NCI-H774 (cell line): ENCODE measurements around the gene FBXL5.
"Not testable (repeated sequence)": the region's sequence is repeated elsewhere in the genome, so short reads cannot be mapped to it uniquely, and the experiment has no call there.

Source experiments
- DNase-seq: peaks from one replicate; lab custom pipeline; 2025; lab: John Stamatoyannopoulos, UW

Gene FBXL5

DNA sequence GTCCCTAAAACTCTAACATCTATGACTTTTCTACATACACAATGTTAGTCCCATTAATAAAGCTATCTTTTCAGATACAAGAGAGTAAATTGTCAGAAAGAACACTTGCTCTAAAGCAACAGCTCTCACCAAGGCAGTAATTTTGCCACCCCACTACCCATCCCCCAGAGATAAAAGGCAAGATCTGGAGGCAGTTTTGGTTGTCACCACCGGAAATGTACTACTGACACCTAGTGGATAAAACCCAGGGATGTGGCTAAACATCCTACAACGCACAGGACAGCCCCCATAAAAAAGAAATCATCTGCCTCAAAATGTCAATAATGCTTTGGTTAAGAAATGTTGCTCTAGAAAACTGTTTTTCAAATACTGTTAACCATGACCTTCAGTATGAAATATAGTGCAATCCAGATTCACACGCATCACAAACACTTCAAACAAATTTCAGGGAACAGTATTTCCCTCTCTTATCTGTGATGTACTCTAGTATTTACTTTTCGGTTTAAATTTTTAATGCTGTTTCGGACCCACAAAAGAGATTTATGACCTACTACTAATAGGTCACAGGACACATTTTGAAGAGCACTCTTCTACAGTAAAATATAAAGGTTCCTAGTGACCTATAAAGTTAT, 5.1 kb downstream of the FBXL5 start:
- peak; percentile 16 for DNase-seq

DNA sequence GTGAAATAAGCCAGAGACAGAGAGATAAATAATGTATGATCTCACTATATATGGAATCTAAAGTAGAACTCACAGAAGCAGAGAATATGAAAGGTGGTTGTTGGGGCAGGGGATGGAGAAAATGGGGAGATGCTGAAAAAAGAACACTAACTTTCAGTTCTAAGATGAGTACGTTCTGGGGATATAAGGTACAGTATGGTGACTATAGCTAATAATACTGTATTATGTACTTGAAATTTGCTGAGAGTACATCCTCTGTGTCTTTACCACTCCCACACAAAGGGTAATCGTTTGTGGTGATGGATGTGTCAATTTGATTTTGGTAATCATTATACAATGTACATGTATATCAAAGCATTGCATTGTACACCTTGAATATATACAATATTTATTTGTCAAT, 6.6 kb downstream of the FBXL5 start:
- no peak for DNase-seq

DNA sequence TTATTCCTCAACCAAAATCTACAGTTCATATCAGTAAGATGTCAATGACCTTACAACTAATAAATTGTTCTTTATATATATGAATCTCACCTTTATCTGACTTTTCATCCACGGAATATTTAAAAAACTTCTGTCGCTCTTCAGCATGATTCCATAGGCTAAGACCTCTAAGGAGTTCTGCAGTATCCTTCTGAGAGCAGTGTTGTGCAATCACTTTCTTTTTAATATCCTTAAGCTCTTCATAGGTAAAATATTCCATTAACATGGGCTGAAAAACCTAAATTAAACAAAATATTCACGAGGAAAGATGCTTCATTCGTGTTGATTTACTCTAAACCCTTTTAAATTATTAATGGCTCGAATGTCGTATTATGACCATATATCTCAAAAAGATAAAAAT, 16.7 kb downstream of the FBXL5 start:
- DNase-seq, result no peak

DNA sequence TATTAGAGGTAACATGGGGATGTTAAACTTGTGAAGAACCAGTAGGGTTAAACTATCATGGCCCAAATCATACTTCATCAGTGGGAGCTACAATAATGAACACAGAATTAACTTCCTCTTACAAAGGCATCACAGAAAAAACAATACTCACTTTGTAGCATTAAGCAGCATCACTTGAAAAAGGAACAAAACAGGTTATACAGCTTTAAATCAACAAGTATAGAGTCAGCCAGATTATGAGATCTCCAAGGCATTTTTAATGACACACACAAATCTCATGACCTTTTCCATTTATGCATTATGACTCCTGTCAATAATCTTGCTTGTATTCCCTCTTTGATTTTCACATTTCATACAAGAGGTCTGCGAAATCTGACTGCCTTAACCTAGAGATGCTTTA, 18.3 kb downstream of the FBXL5 start:
- DNase-seq, result no peak

DNA sequence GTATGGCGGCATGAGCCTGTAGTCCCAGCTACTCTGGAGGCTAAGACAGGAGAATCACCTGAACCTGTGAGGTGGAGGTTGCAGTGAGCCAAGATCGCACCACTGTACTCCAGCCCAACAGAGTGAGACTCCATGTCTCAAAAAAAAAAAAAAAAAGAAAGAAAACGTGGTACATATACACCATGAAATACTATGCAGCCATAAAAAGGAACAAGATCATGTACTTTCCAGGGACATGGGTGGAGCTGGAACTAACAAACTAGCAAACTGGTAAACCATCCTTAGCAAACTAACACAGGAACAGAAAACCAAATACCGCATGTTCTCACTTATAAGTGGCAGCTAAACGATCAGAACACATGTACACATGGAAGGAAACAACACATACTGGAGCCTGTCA, 37.8 kb downstream of the FBXL5 start:
- DNase-seq, result not testable (repeated sequence)

DNA sequence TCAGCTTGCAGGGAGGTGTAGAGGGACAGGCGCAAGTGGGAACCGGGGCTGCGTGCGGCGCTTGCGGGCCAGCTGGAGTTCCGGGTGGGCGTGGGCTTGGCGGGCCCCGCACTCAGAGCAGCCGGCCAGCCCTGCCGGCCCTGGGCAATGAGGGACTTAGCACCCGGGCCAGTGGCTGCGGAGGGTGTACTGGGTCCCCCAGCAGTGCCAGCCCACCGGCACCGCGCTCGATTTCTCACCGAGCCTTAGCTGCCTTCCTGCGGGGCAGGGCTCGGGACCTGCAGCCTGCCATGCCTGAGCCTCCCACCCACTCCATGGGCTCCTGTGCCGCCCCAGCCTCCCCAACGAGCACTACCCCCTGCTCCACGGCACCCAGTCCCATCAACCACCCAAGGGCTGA, 40.3 kb downstream of the FBXL5 start:
- DNase-seq, result not testable (repeated sequence)

DNA sequence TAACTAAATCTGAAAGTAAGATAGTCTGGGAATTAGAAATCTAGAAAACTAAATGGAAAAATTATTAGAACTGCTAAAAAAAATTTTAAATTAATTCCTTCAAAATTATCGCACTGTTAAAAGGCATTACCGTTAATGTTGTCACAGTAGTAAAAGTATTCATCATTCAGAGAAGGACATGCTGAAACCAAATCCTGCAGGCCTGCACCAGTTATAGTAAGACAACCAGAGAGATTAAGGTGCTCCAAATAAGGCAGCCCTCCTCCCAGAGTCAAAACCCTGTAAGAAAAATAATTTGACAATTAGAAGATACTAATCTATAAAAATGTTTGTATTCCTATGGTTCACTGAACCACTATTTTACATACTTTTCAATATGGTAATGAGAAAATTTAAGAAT, 43.0 kb downstream of the FBXL5 start:
- DNase-seq, result no peak

DNA sequence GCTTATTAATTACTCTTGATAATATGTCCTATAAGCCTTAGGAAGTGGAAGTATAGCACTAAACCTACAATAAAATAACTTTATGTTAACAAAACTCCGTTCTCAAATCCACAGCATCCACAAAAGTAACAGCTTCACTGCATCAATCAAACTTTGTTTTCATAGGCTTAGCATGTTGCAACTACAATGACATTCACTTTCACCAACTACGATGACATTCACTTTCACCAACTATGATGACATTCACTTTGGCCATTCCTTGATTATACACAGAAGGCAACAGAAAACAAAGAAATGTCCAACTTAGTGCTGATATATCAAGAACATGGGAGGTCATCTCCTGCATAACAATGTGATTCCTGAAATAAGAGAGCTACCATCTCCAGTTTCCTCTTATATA, 44.3 kb downstream of the FBXL5 start:
- DNase-seq, result no peak

DNA sequence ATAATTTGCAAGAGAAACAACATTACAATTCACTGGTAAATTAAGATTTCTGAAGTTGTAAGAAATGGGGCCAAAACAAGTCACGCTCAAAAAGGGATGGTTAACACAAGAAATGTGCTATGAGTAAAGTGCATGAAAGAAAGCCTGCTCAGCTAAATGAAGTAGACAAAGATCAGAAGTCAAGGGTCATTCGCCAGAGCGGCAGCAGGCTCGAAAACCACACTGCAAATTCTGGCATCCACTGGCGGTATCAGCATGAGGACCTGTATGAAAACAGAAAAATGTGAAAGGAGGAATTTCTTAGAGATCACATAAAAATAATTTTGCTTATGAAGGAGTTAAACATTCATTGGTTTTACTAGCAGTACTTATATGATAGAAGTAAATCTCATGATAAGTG, 49.6 kb downstream of the FBXL5 start:
- no peak for DNase-seq

DNA sequence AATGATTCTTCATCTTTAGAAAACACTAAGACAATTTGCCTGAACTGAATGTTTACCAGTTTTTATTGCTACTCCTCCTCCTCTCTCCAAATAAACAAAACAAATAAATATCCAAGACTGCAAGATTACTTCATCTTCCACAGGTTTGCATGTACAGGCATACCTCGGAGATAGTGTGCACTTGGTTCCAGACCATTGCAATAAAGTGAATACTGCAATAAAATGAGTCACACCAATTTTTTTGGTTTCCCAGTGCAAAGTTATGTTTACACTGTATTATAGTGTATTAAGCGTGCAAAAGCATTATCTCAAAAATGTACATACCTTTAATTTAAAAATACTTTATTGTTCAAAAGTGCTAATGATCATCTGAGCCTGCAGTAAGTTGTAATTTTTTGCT, 53.3 kb downstream of the FBXL5 start:
- no peak for DNase-seq

DNA sequence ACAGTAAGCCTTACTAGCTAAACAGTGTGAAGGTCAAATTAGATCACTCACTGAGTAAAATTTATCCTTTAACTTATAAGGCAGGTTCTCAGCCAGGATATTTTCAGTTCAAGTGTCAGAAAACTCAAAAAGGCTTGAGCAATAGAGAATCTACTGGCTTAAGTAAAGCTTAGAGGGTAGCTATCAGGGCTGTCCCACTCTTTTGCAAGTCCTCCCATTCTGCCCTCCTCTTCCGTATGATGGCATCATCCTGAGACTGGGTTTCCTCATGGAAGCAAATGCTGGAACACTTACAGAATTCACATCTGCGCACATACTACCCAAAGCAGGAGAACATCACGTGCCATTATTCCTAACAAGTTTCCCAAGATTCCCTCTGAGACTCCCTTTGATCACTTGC, 55.0 kb downstream of the FBXL5 start:
- no peak for DNase-seq

DNA sequence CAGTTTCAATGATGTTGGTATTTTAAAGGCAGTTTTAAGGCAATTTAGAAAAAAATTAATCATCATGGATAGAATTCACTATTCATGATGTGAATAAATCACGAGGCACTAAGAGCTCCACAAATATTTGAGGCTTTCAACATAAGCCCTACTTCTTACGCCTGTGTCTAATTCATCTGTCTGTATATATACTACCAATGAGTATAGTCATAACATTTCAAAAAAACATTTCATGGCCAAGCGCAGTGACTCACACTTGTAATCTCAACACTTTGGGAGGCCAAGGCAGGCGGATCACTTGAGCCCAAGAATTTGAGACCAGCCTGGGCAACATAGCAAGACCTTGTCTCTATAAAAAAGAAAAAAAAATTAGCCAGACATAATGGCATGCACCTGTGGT, 56.5 kb downstream of the FBXL5 start:
- DNase-seq, result no peak

DNA sequence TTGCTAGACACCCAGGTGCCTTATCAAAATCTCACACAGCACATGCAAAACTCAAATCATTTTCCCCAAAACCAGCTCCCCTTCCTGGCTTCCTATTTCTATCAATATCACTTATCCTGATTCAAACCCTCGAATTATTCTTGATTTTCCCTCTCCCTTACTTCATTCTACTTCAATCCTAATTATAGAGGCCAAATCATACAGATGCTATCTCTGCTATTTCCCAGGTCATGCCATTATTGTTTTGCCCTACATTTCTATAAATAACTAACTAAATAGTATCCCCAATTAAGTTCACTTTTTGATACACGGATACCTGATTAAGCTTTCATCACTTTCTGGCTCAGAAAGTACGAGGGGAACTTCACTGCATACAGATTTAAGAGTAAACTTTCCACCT, 62.4 kb downstream of the FBXL5 start:
- DNase-seq, result no peak

DNA sequence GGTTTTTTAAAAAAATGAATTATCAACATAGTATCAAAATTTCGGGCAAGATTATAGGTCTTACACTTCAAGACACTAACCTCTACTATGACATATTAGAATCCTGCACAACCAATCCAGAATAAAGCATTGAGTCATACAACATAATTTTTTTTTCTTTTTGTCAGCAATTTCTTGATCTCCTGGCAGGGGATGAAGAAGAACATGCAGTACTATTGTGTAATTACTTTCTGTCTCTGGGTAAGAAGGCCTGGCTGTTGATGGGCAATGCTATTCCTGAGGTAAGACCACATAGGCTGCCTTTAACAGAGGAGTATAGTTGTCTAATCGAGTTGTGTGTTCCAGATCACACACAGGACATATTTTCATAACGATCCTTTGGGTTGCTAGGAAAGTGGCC, 67.5 kb downstream of the FBXL5 start:
- DNase-seq, result no peak

DNA sequence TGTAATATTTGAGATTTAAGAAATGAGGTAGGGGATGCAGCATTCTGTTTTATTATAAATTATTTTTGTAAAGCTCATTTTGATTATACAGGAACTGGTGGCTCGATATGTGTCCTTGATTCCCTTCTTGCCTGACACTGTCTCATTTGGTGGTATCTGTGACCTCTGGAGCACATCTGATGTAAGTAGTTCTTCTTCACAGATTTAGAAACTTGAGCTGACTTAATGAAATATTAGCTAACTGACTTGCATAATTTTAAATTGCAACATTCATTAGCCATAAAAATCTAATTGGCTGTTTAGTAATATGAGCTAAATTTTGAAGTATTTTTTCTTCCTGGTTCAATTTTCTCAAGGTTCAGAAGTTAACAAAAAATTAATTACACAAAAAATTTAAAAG, 69.1 kb downstream of the FBXL5 start:
- no peak for DNase-seq

DNA sequence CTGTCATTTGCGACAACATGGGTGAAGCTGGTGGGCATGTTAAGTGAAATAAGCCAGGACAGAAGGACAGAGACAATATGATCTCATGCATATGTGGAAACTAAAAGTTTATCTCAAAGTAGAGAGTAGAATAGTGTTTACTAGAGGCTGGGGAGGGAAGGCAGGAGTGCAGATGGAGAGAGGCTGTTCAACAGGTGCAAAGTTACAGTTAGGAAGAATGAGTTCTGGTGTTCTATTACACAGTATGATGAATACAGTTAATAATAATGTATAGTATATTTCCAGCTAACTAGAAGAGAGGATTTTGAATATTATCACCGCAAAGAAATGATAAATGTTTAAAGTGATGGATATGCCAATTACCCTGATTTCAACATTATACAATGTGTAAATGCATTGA, 69.8 kb downstream of the FBXL5 start:
- no peak for DNase-seq

DNA sequence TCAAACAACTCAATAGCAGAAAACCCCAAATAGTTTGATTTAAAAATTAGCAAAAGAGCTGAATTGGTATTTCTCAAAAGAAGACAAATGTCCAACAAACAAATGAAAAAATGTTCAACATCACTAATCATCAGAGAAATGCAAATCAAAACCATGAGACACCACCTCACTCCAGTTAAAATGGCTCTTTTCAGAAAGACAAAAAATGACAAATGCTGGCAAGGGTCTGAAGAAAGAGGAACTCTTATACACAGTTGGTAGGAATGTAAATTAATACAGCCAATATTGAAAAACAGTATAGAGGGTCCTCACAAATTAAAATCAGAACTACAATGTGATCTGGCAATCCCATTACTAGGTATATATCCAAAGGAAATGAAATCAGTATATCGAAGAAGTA, 70.4 kb downstream of the FBXL5 start:
- no peak for DNase-seq

DNA sequence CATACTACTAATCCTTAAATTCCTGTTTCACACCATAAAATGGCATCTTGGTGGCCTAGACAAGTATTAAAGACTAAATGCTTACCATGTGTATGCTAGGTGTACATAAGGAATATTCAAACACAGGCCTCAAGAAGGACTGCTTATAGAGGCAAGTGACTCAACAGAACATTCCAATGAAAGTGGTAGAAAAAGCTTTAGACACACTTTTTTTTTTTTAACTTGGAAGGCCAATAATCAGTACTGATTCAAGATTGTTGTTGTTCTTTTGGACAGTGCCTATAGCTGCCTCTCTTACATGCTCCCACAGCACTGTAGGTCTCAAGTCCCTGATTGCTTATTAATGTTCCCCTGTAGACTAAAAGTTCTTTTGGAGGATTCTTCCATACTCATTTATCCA, 77.6 kb downstream of the FBXL5 start:
- no peak for DNase-seq

DNA sequence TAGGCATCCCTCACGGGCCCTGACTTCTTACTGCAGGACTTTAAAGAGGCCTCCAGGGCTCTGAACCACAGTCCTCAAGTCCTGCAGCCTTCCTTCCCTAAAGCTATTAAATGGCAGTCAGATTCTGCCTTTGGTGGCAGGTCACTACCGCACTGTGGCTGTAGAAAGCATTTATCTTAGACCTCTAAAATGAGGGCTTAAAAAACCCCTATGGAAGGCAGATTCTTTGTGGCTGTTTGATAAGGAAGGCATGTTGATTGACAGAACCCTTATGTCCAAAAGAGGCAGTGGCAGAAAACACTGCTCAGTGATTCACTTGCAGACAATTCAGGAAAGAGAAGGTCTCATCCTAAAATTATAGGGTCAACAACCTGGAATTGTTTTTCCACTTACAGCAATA, 79.2 kb downstream of the FBXL5 start:
- DNase-seq, result no peak

DNA sequence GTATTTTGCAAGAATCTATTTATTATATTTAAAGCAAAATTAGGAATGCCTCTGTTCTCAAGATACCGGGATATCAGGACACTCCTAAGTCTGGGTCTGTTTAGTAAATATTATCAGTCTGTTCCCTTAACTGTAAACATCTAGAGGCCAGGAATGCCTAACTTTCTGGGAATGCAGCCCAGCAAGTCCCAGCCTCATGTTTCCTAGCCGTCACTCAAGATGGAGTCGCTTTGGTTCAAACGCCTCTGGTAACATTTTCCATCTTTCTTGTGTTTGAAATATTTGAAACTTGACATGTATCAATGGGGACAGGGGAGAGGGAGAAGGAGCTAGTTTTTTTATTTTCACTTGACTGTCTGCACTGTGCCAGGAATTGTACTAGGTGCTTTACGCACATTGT, 85.4 kb downstream of the FBXL5 start:
- DNase-seq, result no peak

DNA sequence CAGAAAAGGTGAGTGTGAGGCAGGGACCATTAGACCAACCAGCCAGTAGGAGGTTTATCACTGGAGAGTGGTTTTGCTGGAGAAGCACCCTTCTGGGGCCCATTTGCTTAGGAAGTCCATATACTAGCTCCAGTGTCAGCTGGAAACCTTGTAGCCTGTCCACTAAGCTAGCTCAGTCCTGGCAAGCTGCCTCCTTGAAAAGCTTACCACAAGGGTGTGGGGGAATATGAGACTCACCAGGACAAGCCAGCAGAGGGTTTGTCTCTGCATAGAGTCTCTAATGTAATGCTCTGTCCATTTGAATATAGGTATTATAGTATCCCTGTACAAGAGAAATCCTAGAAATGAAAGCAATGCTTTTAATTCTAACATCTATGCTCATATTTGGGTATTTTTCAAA, 86.3 kb downstream of the FBXL5 start:
- no peak for DNase-seq

DNA sequence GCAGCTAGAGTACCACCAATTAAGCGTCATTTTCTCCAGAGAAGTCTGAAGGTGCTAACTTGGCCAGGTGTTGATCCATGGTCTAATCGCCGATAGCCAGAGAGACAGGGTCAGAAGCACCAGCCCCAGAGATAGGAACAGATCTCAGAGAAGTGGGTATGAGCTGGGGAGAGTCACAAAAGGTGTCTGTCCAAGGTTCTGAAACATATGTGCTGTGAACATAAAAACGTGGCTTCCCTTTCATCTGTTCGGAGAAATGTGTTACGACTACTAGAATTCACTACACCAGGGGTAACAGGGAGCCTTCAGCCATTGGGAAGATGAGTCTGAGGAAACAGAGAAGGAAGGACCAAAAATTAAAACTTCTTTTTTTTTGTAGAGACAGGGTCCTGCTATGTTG, 91.3 kb downstream of the FBXL5 start:
- no peak for DNase-seq

DNA sequence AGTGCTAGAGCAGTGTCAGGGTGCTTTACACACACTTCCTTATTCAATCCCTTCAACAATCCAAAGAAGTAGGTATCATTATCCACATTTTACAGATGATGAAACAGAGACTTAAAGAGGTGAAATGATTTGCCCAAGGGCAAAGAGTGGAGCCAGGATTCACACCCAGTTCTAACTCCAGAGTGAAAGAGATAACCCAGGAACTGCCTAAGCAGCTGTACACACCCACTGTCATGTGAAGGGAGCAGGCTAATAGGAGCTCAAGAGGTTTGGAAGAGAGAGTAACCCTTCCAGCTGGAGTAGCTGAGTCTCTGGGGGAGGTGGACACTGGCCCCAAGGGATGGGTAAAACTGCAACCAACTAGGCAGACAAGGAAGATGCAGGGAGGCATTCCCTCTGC, 92.5 kb downstream of the FBXL5 start:
- DNase-seq, result no peak

DNA sequence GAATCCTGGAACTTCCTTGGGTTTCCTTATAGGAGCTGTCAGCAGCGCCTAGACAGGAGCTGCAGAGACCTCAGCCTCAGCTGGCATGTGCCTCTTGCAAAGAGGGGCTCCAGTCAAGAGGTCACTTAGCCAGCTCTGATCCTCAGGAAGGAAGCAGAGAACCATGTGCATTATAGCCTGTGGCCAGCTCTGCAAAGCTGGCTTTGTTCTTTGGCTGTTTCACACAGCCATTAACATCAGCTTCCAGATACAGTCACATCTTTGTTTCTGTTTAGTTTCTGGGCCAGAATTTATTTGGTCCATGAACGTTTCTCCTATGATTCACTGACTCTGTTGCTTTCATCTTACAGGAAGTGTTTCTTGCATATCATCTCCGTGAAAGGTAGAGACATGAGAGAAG, 93.0 kb downstream of the FBXL5 start:
- DNase-seq, result no peak

DNA sequence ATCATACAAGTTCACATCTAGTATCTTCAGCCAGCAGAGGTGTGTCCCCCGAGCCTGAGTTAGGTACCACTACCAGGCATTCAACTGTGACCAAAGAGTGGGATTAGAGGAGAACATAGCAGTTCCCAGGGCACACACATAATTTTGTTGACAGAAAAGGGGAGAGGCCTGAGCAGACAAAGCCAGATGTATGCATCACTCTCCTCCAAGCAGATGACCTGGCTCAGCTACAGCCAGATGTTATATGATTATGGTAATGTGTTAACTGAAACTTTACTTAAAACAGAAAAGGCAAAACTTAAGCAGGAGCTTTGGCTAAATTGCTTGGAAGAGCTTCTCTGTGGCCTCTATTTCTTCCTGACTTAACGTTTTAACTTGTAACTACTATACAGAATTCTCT, 96.6 kb downstream of the FBXL5 start:
- no peak for DNase-seq
